Measurements from ENCODE around the gene MAPK13. TPM values are rescaled to one million over a fixed set of nuclear protein-coding genes. Genes with fewer than 3 reads are reported as not detected.
"Not testable (repeated sequence)": the region's sequence is repeated elsewhere in the genome, so short reads cannot be mapped to it uniquely, and the experiment has no call there.

MAPK13 gene
- 1 to 10 TPM; 2.2 to 5.0 (median 3.0) TPM for total RNA-seq
- long read RNA-seq: 0 reads

DNA sequence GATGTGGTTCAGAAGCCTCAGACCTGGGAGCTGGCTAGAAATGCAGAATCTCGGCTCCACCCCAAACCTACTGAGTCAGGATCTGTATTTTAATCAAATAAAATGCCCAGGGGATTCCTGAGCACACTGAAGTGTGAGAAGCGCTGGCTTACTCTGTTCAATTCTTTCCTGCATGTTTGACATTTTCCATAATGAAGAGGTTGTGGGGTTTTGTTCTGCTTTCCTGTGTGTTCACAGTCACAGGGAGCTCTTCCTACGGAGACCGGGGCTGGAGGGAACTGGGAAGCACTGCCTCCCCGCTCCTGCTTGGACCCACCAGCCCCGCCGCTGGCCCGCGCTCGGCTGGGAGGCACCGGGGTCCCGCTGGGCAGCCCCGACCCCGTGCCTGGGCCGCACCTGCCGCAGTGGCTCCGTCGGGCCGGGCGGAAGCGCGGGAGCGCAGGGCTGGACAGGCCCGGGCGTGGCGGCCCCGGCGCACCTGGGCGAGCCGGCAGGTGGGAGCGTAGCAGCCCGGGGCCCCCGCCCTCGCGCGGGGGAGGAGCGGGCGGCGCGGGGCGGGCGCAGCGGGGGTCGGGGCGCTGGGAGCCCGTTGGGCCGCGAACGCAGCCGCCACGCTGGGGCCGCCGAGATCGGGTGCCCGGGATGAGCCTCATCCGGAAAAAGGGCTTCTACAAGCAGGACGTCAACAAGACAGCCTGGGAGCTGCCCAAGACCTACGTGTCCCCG lies at the start of gene MAPK13:
Gene MAPK13 (plus strand): TSS at position 573 of the 726 bp plus-strand sequence. CDS start 70 bp downstream, at position 643.
- peak in 1 of 3 donors; percentile 50 for DNase-seq
- H3K27me3 ChIP-seq: no peaks in the 10 kb centered on the region
- H3K27ac ChIP-seq: peak within 1 kb of the TSS; percentile 21 to 70 (median 55)
- ATAC-seq: peak; percentile 1 to 21 (median 4)
- H3K9me3 ChIP-seq: no peaks in the 10 kb centered on the region
- WGBS (ENCODE audit: insufficient coverage, low coverage, low lambda C conversion rate, missing lambda C conversion rate): 30% methylated on average over 3 of the region's 59 CpGs
- TF ChIP-seq, protein P1, sequence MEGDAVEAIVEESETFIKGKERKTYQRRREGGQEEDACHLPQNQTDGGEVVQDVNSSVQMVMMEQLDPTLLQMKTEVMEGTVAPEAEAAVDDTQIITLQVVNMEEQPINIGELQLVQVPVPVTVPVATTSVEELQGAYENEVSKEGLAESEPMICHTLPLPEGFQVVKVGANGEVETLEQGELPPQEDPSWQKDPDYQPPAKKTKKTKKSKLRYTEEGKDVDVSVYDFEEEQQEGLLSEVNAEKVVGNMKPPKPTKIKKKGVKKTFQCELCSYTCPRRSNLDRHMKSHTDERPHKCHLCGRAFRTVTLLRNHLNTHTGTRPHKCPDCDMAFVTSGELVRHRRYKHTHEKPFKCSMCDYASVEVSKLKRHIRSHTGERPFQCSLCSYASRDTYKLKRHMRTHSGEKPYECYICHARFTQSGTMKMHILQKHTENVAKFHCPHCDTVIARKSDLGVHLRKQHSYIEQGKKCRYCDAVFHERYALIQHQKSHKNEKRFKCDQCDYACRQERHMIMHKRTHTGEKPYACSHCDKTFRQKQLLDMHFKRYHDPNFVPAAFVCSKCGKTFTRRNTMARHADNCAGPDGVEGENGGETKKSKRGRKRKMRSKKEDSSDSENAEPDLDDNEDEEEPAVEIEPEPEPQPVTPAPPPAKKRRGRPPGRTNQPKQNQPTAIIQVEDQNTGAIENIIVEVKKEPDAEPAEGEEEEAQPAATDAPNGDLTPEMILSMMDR (IDR thresholded peaks at IDR 0.05): no peak
- TF ChIP-seq POLR2A (IDR thresholded peaks at IDR 0.05): no peak
- intact Hi-C loops (cut with DNase I): loop anchor here in 1 of 2 donors (10.0 kb wide), 1 partner anchor 225 kb away; no protein-coding TSS in a partner anchor
- peak within 1 kb of the TSS; percentile 29 to 51 (median 31) for H3K4me3 ChIP-seq
- no peaks in the 10 kb centered on the region for H3K36me3 ChIP-seq
- peaks cover 0 to 14% (median 0%) of the 10 kb centered on the region in 4 donors for H3K4me1 ChIP-seq

DNA sequence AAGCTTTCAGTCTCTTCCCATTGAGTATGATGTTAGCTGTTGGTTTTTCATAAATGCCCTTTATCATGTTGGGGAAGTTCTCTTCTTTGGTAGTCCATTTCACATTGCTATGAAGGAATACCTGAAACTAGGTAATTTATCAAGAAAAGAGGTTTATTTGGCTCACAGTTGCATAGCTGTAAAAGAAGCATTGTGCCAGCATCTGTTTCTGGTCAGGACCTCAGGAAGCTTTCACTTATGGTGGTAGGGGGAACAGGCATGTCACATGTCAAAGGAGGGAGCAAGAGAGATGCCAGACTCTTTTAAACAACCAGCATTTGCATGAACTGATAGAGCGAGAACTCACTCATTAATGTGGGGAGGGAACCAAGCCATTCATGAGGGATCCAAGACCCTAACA lies 48.0 kb upstream of the MAPK13 start:
- H3K36me3 ChIP-seq: peaks cover 0 to 54% (median 31%) of the 10 kb centered on the region in 4 donors
- no CpG with 5 or more reads among the region's 1 CpG for WGBS (ENCODE audit: insufficient coverage, low coverage, low lambda C conversion rate, missing lambda C conversion rate)
- intact Hi-C loops (cut with DNase I): no loop called here
- H3K4me1 ChIP-seq: peaks cover 0 to 2% (median 0%) of the 10 kb centered on the region in 4 donors
- H3K27me3 ChIP-seq: no peaks in the 10 kb centered on the region
- DNase-seq (no peak), ATAC-seq (no peak)
- TF ChIP-seq, protein P1 (IDR thresholded peaks at IDR 0.05): no peak
- no peak for TF ChIP-seq POLR2A (IDR thresholded peaks at IDR 0.05)
- no peak overlapping the region for H3K27ac ChIP-seq
- no peak overlapping the region for H3K4me3 ChIP-seq
- no peaks in the 10 kb centered on the region for H3K9me3 ChIP-seq

DNA sequence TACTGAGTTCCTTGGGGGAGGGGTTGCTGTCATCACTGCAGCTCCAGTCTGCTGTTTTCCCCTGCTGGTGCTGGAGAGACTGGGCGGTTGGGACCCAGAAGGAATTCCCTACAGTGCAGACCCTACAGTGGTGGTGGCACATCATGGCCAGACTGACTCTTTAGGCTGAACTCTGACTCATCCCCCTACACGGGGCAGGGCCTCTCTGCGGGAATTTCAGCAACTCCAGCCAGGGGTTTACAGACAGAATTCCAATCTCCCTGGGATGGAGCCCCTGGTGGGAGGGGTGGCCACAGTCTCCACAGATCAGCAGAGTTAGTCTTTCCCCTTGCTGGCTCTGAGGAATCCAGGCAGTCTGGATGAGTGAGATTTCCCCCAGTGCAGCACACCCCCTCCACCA lies 46.9 kb upstream of the MAPK13 start:
- intact Hi-C loops (cut with DNase I): no loop called here
- no peak for DNase-seq
- ATAC-seq: peak in 1 of 4 donors; percentile 38
- TF ChIP-seq, protein P1 (IDR thresholded peaks at IDR 0.05): no peak
- no peak for TF ChIP-seq POLR2A (IDR thresholded peaks at IDR 0.05)
- H3K36me3 ChIP-seq: peaks cover 0 to 44% (median 31%) of the 10 kb centered on the region in 4 donors
- H3K9me3 ChIP-seq: no peaks in the 10 kb centered on the region
- 93% methylated on average over 2 of the region's 3 CpGs for WGBS (ENCODE audit: insufficient coverage, low coverage, low lambda C conversion rate, missing lambda C conversion rate)
- H3K4me1 ChIP-seq: peaks cover 0 to 2% (median 0%) of the 10 kb centered on the region in 4 donors
- no peak overlapping the region for H3K4me3 ChIP-seq
- no peaks in the 10 kb centered on the region for H3K27me3 ChIP-seq
- H3K27ac ChIP-seq: no peak overlapping the region

DNA sequence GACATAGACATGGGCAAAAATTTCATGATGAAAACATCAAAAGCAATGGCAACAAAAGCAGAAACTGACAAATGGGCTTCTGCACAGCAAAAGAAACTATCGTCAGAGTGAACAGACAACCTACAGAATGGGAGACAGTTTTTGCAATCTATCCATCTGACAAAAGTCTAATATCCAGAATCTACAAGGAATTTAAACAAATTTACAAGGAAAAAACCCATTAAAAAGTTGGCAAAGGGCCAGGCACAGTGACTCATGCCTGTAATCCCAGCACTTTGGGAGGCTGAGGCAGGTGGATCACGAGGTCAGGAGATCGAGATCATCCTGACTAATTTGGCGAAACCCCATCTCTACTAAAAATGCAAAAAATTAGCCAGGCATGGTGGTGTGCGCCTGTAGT lies 42.1 kb upstream of the MAPK13 start:
- DNase-seq; H3K4me3 ChIP-seq; ATAC-seq; H3K4me1 ChIP-seq; H3K27ac ChIP-seq; H3K9me3 ChIP-seq; intact Hi-C loops (cut with DNase I); H3K27me3 ChIP-seq: not testable (repeated sequence)
- 97% methylated on average over 4 of the region's 5 CpGs for WGBS (ENCODE audit: insufficient coverage, low coverage, low lambda C conversion rate, missing lambda C conversion rate)
- peaks cover 0 to 16% (median 9%) of the 10 kb centered on the region in 4 donors for H3K36me3 ChIP-seq

DNA sequence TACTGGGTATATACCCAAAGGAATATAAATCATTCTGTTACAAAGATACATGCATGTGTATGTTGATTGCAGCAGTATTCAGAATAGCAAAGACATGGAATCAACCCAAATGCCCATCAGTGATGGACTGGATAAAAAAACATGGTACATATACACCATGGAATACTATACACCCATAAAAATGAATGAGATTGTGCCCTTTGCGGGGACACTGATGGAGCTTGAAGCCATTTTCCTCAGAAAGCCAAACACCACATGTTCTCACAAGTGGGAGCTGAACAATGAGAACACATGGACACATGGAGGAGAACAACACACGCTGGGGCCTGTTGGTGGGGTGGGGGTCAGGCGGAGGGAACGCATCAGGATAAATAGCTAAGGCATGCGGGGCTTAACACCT lies 41.3 kb upstream of the MAPK13 start:
- 94% methylated on average over 5 of the region's 5 CpGs for WGBS (ENCODE audit: insufficient coverage, low coverage, low lambda C conversion rate, missing lambda C conversion rate)
- Histone ChIP-seq H3K27me3 (no peaks in the 10 kb centered on the region), H3K4me1 (peaks cover 0 to 2% (median 0%) of the 10 kb centered on the region in 4 donors), H3K27ac (no peak overlapping the region), H3K4me3 (no peak overlapping the region), H3K36me3 (peaks cover 0 to 8% (median 2%) of the 10 kb centered on the region in 4 donors), H3K9me3 (no peaks in the 10 kb centered on the region)
- DNase-seq (no peak), ATAC-seq (no peak)
- TF ChIP-seq, protein P1 (IDR thresholded peaks at IDR 0.05): no peak
- no peak for TF ChIP-seq POLR2A (IDR thresholded peaks at IDR 0.05)
- intact Hi-C loops (cut with DNase I): no loop called here
